Ectodermal cell (in vitro differentiated cells): ENCODE measurements around the gene PPIF.

Experiments used
- H3K27ac ChIP-seq: 2 replicates; pipeline ENCODE4 v1.7.0; 2013; ENCODE audit warnings: mild to moderate bottlenecking, low read depth, low read length; ENCODE audit not compliant: insufficient read depth, poor library complexity, severe bottlenecking
- H3K27me3 ChIP-seq: 2 replicates; pipeline ENCODE4 v1.7.0; 2013; ENCODE audit warnings: mild to moderate bottlenecking, low read length; ENCODE audit not compliant: insufficient read depth, control insufficient read depth, poor library complexity, severe bottlenecking
- H3K36me3 ChIP-seq: one replicate; pipeline ENCODE4 v1.7.0; 2013; ENCODE audit warnings: low read length; ENCODE audit not compliant: control insufficient read depth, insufficient read depth
- H3K4me1 ChIP-seq: one replicate; pipeline ENCODE4 v1.7.0; 2013; ENCODE audit warnings: low read length; ENCODE audit not compliant: control insufficient read depth, insufficient read depth
- H3K4me3 ChIP-seq: 2 replicates; pipeline ENCODE4 v1.7.0; 2013; ENCODE audit warnings: low read depth, low read length, control low read depth; ENCODE audit not compliant: insufficient read depth
- H3K9me3 ChIP-seq: 2 replicates; pipeline ENCODE4 v1.7.0; 2013; ENCODE audit warnings: mild to moderate bottlenecking, low read length, moderate library complexity; ENCODE audit not compliant: control insufficient read depth
- WGBS, 2 experiments: methylation state at CpG; one replicate each; pipeline ENCODE4 v1.1.7; 2013; ENCODE audit warnings: missing lambda C conversion rate in 2 of 2; 5-methylcytosine and 5-hydroxymethylcytosine counted together

PPIF gene

GRCh38 chr10:79313911-79314439 lies 33.3 kb upstream of the PPIF start:
- Histone ChIP-seq H3K9me3 (no peaks in the 10 kb centered on the region), H3K36me3 (peaks cover 9% of the 10 kb centered on the region), H3K27me3 (no peaks in the 10 kb centered on the region), H3K4me1 (peaks cover 26% of the 10 kb centered on the region), H3K4me3 (no peak overlapping the region), H3K27ac (no peak overlapping the region)
- 91 to 92% methylated on average over 11 of the region's 11 CpGs for whole genome bisulfite sequencing, 2 experiments

DNA sequence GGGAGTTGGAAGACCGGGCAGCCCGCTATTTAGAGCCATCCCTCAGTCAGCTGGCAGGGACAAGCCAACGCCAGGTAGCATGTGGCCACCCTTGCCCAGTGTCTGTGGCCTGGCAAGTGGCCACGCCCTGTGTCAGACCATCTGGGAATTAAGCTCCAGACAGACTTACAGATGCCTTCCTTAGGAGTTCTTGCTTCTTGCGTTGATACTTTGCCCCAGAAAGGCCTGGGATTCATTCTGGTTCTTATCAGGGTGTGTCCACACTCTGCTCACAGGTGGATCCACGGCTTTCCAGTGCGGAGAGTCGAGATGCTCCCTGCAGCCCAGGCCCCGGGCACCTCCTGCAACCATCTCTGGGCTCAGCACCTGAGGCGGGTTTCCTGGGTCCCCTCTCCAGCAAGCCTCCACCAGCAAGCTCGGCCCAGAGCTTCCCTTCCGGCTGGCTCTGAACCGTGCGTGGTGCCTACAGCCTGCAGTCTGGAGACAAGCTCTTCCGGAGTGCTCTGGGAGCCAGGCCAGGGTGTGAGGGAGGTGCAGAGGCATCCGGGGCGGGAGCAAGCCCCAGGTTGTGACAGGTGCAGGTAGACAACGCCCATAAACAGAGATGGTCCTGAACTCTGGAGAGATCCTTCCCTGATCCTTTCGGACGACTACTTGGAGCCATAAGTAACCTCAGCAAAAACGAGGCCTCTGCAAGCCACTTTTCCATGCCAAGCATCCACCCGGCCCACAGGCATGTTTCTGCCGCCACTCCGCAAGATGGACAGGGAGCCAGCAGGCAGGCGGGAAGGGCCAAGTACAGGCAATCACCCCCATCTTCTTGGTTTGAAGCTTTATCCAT lies 32.3 kb upstream of the PPIF start:
- no peak overlapping the region for H3K4me3 ChIP-seq
- H3K36me3 ChIP-seq = peaks cover 5% of the 10 kb centered on the region
- 90 to 92% methylated on average over 25 of the region's 25 CpGs for WGBS, 2 experiments

DNA sequence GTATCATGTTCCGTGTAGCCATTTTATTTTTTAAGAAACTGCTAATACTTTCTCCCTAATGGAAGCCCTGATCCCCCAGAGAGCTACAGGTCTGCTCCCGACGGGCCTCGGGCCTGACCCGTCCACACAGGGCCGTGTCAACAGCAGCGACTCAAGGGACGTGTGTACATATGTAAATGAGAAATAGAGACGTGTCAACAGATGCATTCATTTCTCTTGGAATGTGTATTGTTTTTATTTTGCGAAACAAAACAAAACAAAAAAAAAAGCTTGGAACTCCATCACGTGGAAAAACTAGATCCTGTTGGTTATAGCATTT lies 31.7 kb upstream of the PPIF start:
- 89 to 95% methylated on average over 11 of the region's 11 CpGs for WGBS, 2 experiments
- Histone ChIP-seq H3K4me1 (peaks cover 21% of the 10 kb centered on the region), H3K4me3 (no peak overlapping the region), H3K27me3 (no peaks in the 10 kb centered on the region), H3K9me3 (no peaks in the 10 kb centered on the region), H3K27ac (no peak overlapping the region), H3K36me3 (peaks cover 5% of the 10 kb centered on the region)

More for the DNA sequence above, 32.3 kb upstream of the PPIF start:
- Histone ChIP-seq H3K9me3 (no peaks in the 10 kb centered on the region), H3K27me3 (no peaks in the 10 kb centered on the region), H3K4me1 (peaks cover 26% of the 10 kb centered on the region), H3K27ac (no peak overlapping the region)

GRCh38 chr10:79316671-79317431 lies 30.4 kb upstream of the PPIF start:
- peaks cover 18% of the 10 kb centered on the region for H3K4me1 ChIP-seq
- H3K36me3 ChIP-seq = peaks cover 2% of the 10 kb centered on the region
- no peak overlapping the region for H3K27ac ChIP-seq
- H3K27me3 ChIP-seq = no peaks in the 10 kb centered on the region
- 66 to 67% methylated on average over 13 of the region's 13 CpGs for WGBS, 2 experiments
- H3K9me3 ChIP-seq = no peaks in the 10 kb centered on the region
- no peak overlapping the region for H3K4me3 ChIP-seq

- H3K4me3 ChIP-seq = no peak overlapping the region
- WGBS, 2 experiments = 93 to 94% methylated on average over 5 of the region's 5 CpGs
- H3K27me3 ChIP-seq = no peaks in the 10 kb centered on the region
- H3K9me3 ChIP-seq = no peaks in the 10 kb centered on the region
- no peaks in the 10 kb centered on the region for H3K36me3 ChIP-seq
- no peak overlapping the region for H3K27ac ChIP-seq
- peaks cover 18% of the 10 kb centered on the region for H3K4me1 ChIP-seq
Observed at GRCh38 chr10:79318369-79318768, 28.9 kb upstream of the PPIF start.

- no peaks in the 10 kb centered on the region for H3K9me3 ChIP-seq
- no peaks in the 10 kb centered on the region for H3K27me3 ChIP-seq
- H3K36me3 ChIP-seq = no peaks in the 10 kb centered on the region
- H3K4me1 ChIP-seq = peaks cover 18% of the 10 kb centered on the region
- H3K27ac ChIP-seq = no peak overlapping the region
- 84 to 87% methylated on average over 11 of the region's 11 CpGs for WGBS, 2 experiments
- H3K4me3 ChIP-seq = no peak overlapping the region
Observed at GRCh38 chr10:79319115-79319771, 28.0 kb upstream of the PPIF start.

GRCh38 chr10:79320316-79320715 lies 27.0 kb upstream of the PPIF start:
- H3K9me3 ChIP-seq = no peaks in the 10 kb centered on the region
- H3K4me1 ChIP-seq = peaks cover 18% of the 10 kb centered on the region
- H3K27ac ChIP-seq = no peak overlapping the region
- 96% methylated on average over 2 of the region's 2 CpGs for WGBS, 2 experiments
- H3K36me3 ChIP-seq = no peaks in the 10 kb centered on the region
- H3K27me3 ChIP-seq = no peaks in the 10 kb centered on the region
- H3K4me3 ChIP-seq = no peak overlapping the region

DNA sequence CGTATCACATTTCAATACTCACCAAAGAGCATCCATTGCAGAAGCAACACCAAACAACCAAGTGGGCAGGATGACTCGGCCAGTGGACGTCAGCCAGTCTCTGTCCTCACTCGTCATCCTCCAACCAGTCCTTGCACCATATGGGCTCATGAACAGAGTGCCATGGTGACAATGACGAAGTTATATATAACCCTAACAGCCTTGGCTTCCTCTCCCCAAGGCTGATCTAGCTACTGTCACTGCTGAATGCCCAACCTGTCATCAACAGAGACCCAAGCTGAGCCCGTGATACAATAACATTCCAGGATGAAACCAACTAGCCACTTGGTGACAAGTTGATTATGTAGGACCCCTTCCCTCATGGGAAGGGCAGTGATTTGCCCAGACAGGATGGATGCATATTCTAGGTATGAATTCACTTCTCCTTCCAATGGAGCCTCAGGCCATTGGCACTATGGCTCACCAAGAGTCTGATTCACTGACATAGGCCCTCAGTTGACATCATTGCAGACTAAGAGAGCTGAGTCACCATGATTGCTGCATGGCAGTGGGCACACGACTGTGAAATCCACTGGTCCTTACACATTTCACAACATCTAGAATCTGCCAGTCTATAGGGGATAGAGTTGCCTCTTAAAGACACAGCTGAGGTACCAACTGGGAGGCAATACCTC lies 26.3 kb upstream of the PPIF start:
- Histone ChIP-seq H3K27ac (no peak overlapping the region), H3K4me3 (no peak overlapping the region), H3K9me3 (no peaks in the 10 kb centered on the region), H3K27me3 (no peaks in the 10 kb centered on the region), H3K36me3 (no peaks in the 10 kb centered on the region), H3K4me1 (peaks cover 18% of the 10 kb centered on the region)
- WGBS, 2 experiments = 91 to 94% methylated on average over 7 of the region's 7 CpGs

GRCh38 chr10:79321494-79321882 lies 25.8 kb upstream of the PPIF start:
- 86 to 91% methylated on average over 2 of the region's 2 CpGs for WGBS, 2 experiments
- Histone ChIP-seq H3K27ac (no peak overlapping the region), H3K4me1 (peaks cover 18% of the 10 kb centered on the region)

More at GRCh38 chr10:79321494-79321882, 25.8 kb upstream of the PPIF start:
- H3K36me3 ChIP-seq = no peaks in the 10 kb centered on the region
- H3K4me3 ChIP-seq = no peak overlapping the region
- H3K9me3 ChIP-seq = no peaks in the 10 kb centered on the region
- H3K27me3 ChIP-seq = no peaks in the 10 kb centered on the region
